GM12891 (cell line): ENCODE measurements around the gene CDS2.

Experiments
- POLR2A ChIP-seq: IDR thresholded peaks from 2 replicates; pipeline ENCODE4 v1.6.1; 2011; ENCODE audit warnings: low read depth, low read length, control low read depth
- POLR2AphosphoS5 ChIP-seq: IDR thresholded peaks from 2 replicates; pipeline ENCODE4 v1.6.1; 2011; ENCODE audit warnings: low read depth, low read length, control low read depth
- SPI1 ChIP-seq: IDR thresholded peaks from 2 replicates; pipeline ENCODE4 v1.6.1; 2011; ENCODE audit warnings: low read depth, low read length, control low read depth
- TAF1 ChIP-seq: IDR thresholded peaks from 2 replicates; pipeline ENCODE4 v1.6.1; 2011; ENCODE audit warnings: low read depth, low read length, control low read depth

DNA sequence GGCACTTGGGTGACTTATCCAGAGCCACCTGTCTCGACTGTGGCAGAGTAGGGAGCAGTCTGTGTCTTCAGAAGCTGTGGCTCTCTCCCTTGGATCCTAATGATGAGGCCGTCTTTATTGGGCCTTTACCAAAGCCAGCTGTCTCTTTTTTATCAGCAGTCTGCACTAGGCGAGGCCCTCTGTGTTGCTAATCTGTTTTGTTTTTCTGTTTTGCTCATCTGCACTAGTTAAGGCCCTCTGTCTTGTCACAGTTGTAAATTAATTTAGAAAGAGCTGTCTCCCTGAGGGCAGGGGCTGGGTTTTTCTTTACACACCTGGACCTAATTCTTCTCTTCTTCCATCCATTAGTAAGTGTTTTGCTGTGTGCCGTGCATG is 45.0 kb downstream of the CDS2 start:
- TF ChIP-seq POLR2A: no peak
- no peak for TF ChIP-seq SPI1
- no peak for TF ChIP-seq POLR2AphosphoS5
- TF ChIP-seq TAF1: no peak
